PC-3 (cell line): Measurements from ENCODE around the gene ZFYVE28.

ENCODE experiments used
- EZH2 ChIP-seq: fragments of 300-600 bp; sonication (generic); IDR thresholded peaks from one replicate; pipeline ENCODE4 v1.6.1; 2017; ENCODE audit warnings: antibody characterized with exemption, mild to moderate bottlenecking, low read length; ENCODE audit not compliant: unreplicated experiment
- EZH2phosphoT487 ChIP-seq: fragments of 300-600 bp; sonication (generic); IDR thresholded peaks from 2 replicates; pipeline ENCODE4 v1.6.1; 2018; ENCODE audit warnings: mild to moderate bottlenecking, antibody characterized with exemption, low read length, borderline replicate concordance
- TF ChIP-seq, protein P1 (sequence below): fragments of 300-600 bp; sonication (generic); conservative IDR thresholded peaks from 2 replicates; pipeline ENCODE4 v1.5.1; 2017; ENCODE audit warnings: antibody characterized with exemption, low read depth, mild to moderate bottlenecking, low read length

DNA sequence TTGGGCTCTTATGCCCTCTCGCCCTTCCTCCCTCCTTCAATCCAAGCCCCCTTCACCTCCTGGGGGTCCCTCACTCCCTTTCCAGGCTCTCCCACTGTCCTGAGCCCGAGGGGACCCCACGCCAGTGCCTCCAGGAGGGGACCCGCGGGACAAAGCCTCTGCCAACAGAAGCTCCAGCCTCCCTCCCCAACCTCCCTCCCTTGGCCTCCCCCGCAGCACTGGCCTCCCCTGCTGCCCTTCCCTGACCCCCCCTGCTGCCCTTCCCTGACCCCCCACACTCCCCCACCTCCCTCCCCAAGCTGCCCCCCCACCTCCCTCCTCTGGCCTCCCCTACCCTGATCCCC lies 85.5 kb downstream of the ZFYVE28 start:
- TF ChIP-seq, protein P1, sequence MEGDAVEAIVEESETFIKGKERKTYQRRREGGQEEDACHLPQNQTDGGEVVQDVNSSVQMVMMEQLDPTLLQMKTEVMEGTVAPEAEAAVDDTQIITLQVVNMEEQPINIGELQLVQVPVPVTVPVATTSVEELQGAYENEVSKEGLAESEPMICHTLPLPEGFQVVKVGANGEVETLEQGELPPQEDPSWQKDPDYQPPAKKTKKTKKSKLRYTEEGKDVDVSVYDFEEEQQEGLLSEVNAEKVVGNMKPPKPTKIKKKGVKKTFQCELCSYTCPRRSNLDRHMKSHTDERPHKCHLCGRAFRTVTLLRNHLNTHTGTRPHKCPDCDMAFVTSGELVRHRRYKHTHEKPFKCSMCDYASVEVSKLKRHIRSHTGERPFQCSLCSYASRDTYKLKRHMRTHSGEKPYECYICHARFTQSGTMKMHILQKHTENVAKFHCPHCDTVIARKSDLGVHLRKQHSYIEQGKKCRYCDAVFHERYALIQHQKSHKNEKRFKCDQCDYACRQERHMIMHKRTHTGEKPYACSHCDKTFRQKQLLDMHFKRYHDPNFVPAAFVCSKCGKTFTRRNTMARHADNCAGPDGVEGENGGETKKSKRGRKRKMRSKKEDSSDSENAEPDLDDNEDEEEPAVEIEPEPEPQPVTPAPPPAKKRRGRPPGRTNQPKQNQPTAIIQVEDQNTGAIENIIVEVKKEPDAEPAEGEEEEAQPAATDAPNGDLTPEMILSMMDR = no peak
- TF ChIP-seq EZH2 (no peak), EZH2phosphoT487 (no peak)
